Rectal smooth muscle tissue (tissue), 1 donor: ENCODE measurements around the gene TSC22D4.
"Not testable (repeated sequence)": the region's sequence is repeated elsewhere in the genome, so short reads cannot be mapped to it uniquely, and the experiment has no call there.

Experiments
- H3K27ac ChIP-seq: one replicate; pipeline ENCODE4 v1.7.0; 2013; ENCODE audit warnings: low read depth, low read length, inconsistent platforms
- H3K27me3 ChIP-seq: one replicate; pipeline ENCODE4 v1.7.0; 2013; ENCODE audit warnings: low read length; ENCODE audit not compliant: control insufficient read depth, insufficient read depth
- H3K36me3 ChIP-seq: one replicate; pipeline ENCODE4 v1.7.0; 2013; ENCODE audit warnings: low read length; ENCODE audit not compliant: control insufficient read depth, insufficient read depth
- H3K4me1 ChIP-seq: one replicate; pipeline ENCODE4 v1.7.0; 2013; ENCODE audit warnings: low read length; ENCODE audit not compliant: control insufficient read depth, insufficient read depth
- H3K4me3 ChIP-seq: one replicate; pipeline ENCODE4 v1.7.0; 2013; ENCODE audit warnings: low read length
- H3K9ac ChIP-seq: one replicate; pipeline ENCODE4 v1.7.0; 2013; ENCODE audit warnings: low read length

Gene TSC22D4

GRCh38 chr7:100510437-100511239 lies 31.6 kb upstream of the TSC22D4 start:
- H3K4me3 ChIP-seq: no peak overlapping the region
- H3K36me3 ChIP-seq: no peaks in the 10 kb centered on the region
- H3K9ac ChIP-seq: no peak overlapping the region
- no peaks in the 10 kb centered on the region for H3K27me3 ChIP-seq
- H3K27ac ChIP-seq: no peak overlapping the region
- H3K4me1 ChIP-seq: no peaks in the 10 kb centered on the region

GRCh38 chr7:100509231-100509630 lies 30.2 kb upstream of the TSC22D4 start:
- no peaks in the 10 kb centered on the region for H3K36me3 ChIP-seq
- no peak overlapping the region for H3K27ac ChIP-seq
- no peak overlapping the region for H3K4me3 ChIP-seq
- no peaks in the 10 kb centered on the region for H3K4me1 ChIP-seq
- H3K27me3 ChIP-seq: no peaks in the 10 kb centered on the region
- no peak overlapping the region for H3K9ac ChIP-seq

GRCh38 chr7:100506356-100506923 lies 27.4 kb upstream of the TSC22D4 start:
- H3K36me3 ChIP-seq: no peaks in the 10 kb centered on the region
- H3K4me3 ChIP-seq: no peak overlapping the region
- no peaks in the 10 kb centered on the region for H3K27me3 ChIP-seq
- no peaks in the 10 kb centered on the region for H3K4me1 ChIP-seq
- H3K9ac ChIP-seq: no peak overlapping the region
- H3K27ac ChIP-seq: no peak overlapping the region

GRCh38 chr7:100504887-100505611 lies 26.0 kb upstream of the TSC22D4 start:
- H3K27me3 ChIP-seq: no peaks in the 10 kb centered on the region
- no peaks in the 10 kb centered on the region for H3K4me1 ChIP-seq
- H3K36me3 ChIP-seq: no peaks in the 10 kb centered on the region
- H3K27ac ChIP-seq: no peak overlapping the region
- H3K9ac ChIP-seq: no peak overlapping the region
- no peak overlapping the region for H3K4me3 ChIP-seq

- H3K9ac ChIP-seq, H3K4me1 ChIP-seq, H3K36me3 ChIP-seq, H3K27ac ChIP-seq, H3K27me3 ChIP-seq, H3K4me3 ChIP-seq: not testable (repeated sequence)
Measured at GRCh38 chr7:100504031-100504430, 25.0 kb upstream of the TSC22D4 start.

- H3K27ac ChIP-seq, H3K4me1 ChIP-seq, H3K27me3 ChIP-seq, H3K4me3 ChIP-seq, H3K9ac ChIP-seq, H3K36me3 ChIP-seq: not testable (repeated sequence)
Measured at GRCh38 chr7:100500743-100501142, 21.7 kb upstream of the TSC22D4 start.

- H3K27ac ChIP-seq: no peak overlapping the region
- no peaks in the 10 kb centered on the region for H3K4me1 ChIP-seq
- no peak overlapping the region for H3K9ac ChIP-seq
- no peaks in the 10 kb centered on the region for H3K27me3 ChIP-seq
- H3K4me3 ChIP-seq: no peak overlapping the region
- no peaks in the 10 kb centered on the region for H3K36me3 ChIP-seq
Measured at GRCh38 chr7:100496509-100496908, 17.5 kb upstream of the TSC22D4 start.

- Histone ChIP-seq H3K27ac (no peak overlapping the region), H3K4me3 (peak overlapping the region; percentile 51), H3K27me3 (no peaks in the 10 kb centered on the region), H3K9ac (no peak overlapping the region), H3K36me3 (no peaks in the 10 kb centered on the region), H3K4me1 (no peaks in the 10 kb centered on the region)
Measured at GRCh38 chr7:100493476-100494264, 14.7 kb upstream of the TSC22D4 start.

GRCh38 chr7:100492738-100493475 lies 13.9 kb upstream of the TSC22D4 start:
- Histone ChIP-seq H3K4me1 (no peaks in the 10 kb centered on the region), H3K36me3 (no peaks in the 10 kb centered on the region), H3K9ac (no peak overlapping the region), H3K4me3 (peak overlapping the region; percentile 51), H3K27me3 (no peaks in the 10 kb centered on the region), H3K27ac (no peak overlapping the region)

- Histone ChIP-seq H3K27ac (no peak overlapping the region), H3K9ac (no peak overlapping the region), H3K36me3 (no peaks in the 10 kb centered on the region), H3K4me1 (no peaks in the 10 kb centered on the region), H3K27me3 (no peaks in the 10 kb centered on the region), H3K4me3 (no peak overlapping the region)
Measured at GRCh38 chr7:100491192-100491578, 12.2 kb upstream of the TSC22D4 start.

- no peaks in the 10 kb centered on the region for H3K4me1 ChIP-seq
- H3K9ac ChIP-seq: no peak overlapping the region
- H3K27me3 ChIP-seq: no peaks in the 10 kb centered on the region
- H3K4me3 ChIP-seq: no peak overlapping the region
- no peaks in the 10 kb centered on the region for H3K36me3 ChIP-seq
- no peak overlapping the region for H3K27ac ChIP-seq
Measured at GRCh38 chr7:100490483-100491191, 11.6 kb upstream of the TSC22D4 start.
